IMR-90 (cell line): ENCODE results near the gene PRSS38.

ENCODE experiments used
- FOS ChIP-seq: fragments of 150-350 bp; IDR thresholded peaks from 2 replicates; pipeline ENCODE4 v1.6.1; 2016; ENCODE audit warnings: low read depth, low read length
- POLR2A ChIP-seq: IDR thresholded peaks from 2 replicates; pipeline ENCODE4 v1.6.1; 2012; ENCODE audit warnings: mild to moderate bottlenecking, low read depth, low read length
- RAD21 ChIP-seq: IDR thresholded peaks from 2 replicates; pipeline ENCODE4 v1.6.1; 2012; ENCODE audit warnings: low read length, improper control_type of control experiment
- TF ChIP-seq, protein P1 (sequence below): conservative IDR thresholded peaks from 2 replicates; pipeline ENCODE4 v1.5.1; 2012; ENCODE audit warnings: mild to moderate bottlenecking, low read depth, low read length, improper control_type of control experiment
- TF ChIP-seq, protein P2 (sequence below): fragments of 150-350 bp; IDR thresholded peaks from 2 replicates; pipeline ENCODE4 v1.6.1; 2017; ENCODE audit warnings: mild to moderate bottlenecking, antibody characterized with exemption, low read length, low read depth

DNA sequence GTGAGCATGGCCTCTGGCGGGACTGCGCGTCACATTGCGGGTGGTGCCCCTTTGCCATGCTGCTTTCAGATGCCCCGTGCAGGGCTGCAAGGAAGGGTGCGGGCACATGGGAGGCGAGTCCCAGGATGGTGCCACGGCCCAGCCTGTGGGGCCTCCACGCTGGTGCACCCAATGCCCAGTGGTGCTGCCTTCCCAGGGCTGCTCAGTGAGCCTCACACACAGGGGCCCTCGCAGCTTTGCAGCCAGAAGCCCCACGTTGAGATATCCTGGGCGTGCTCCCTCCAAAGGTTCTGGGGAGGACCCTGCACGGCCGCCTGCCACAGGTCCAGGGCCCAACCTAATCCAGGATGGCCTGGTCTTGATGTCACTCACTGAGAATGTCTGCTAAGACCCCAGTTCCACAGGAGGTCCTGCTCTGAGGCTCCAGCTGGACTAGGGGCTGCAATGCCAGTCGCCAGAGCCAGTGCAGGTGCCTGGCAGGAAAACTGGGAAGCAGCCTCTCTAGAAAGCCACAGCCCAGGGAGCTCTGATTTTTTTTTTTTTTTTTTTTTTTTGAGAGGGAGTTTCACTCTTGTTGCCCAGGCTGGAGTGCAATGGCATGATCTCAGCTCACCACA is 34.1 kb upstream of the PRSS38 start:
- TF ChIP-seq, protein P1, sequence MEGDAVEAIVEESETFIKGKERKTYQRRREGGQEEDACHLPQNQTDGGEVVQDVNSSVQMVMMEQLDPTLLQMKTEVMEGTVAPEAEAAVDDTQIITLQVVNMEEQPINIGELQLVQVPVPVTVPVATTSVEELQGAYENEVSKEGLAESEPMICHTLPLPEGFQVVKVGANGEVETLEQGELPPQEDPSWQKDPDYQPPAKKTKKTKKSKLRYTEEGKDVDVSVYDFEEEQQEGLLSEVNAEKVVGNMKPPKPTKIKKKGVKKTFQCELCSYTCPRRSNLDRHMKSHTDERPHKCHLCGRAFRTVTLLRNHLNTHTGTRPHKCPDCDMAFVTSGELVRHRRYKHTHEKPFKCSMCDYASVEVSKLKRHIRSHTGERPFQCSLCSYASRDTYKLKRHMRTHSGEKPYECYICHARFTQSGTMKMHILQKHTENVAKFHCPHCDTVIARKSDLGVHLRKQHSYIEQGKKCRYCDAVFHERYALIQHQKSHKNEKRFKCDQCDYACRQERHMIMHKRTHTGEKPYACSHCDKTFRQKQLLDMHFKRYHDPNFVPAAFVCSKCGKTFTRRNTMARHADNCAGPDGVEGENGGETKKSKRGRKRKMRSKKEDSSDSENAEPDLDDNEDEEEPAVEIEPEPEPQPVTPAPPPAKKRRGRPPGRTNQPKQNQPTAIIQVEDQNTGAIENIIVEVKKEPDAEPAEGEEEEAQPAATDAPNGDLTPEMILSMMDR, result no peak
- TF ChIP-seq FOS (no peak), POLR2A (no peak), RAD21 (no peak)
- TF ChIP-seq, protein P2, sequence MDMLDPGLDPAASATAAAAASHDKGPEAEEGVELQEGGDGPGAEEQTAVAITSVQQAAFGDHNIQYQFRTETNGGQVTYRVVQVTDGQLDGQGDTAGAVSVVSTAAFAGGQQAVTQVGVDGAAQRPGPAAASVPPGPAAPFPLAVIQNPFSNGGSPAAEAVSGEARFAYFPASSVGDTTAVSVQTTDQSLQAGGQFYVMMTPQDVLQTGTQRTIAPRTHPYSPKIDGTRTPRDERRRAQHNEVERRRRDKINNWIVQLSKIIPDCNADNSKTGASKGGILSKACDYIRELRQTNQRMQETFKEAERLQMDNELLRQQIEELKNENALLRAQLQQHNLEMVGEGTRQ, result no peak
